Ascending aorta (tissue), 2 donors: ENCODE data around the gene CAPZA1. TPM values are rescaled to one million over a fixed set of nuclear protein-coding genes. Genes with fewer than 3 reads are reported as not detected.
"Not testable (repeated sequence)": the region's sequence is repeated elsewhere in the genome, so short reads cannot be mapped to it uniquely, and the experiment has no call there.

Source experiments
- DNase-seq, 2 donors: peaks; one replicate each; pipeline ENCODE4 v3.0.0-alpha.2; 2019; ENCODE audit warnings: low spot score in 2 of 2
- H3K27ac ChIP-seq, 2 donors: fragments of 200-600 bp; sonication (generic); one replicate each; pipeline ENCODE4 v1.5.1; 2016 to 2017; ENCODE audit warnings: mild to moderate bottlenecking in 1 of 2
- H3K27me3 ChIP-seq: fragments of 200-600 bp; sonication (generic); one replicate; pipeline ENCODE4 v1.5.1; 2017
- H3K36me3 ChIP-seq, 2 donors: fragments of 200-600 bp; sonication (generic); one replicate each; pipeline ENCODE4 v1.5.1; 2016
- H3K4me1 ChIP-seq, 2 donors: fragments of 200-600 bp; sonication (generic); one replicate each; pipeline ENCODE4 v1.5.1; 2016 to 2017; ENCODE audit warnings: mild to moderate bottlenecking in 1 of 2
- H3K4me3 ChIP-seq, 2 donors: fragments of 200-600 bp; sonication (generic); one replicate each; pipeline ENCODE4 v1.5.1; 2016 to 2017; ENCODE audit warnings: mild to moderate bottlenecking in 1 of 2
- H3K9me3 ChIP-seq, 2 donors: fragments of 200-600 bp; sonication (generic); one replicate each; pipeline ENCODE4 v1.5.1; 2016
- CTCF ChIP-seq, 3 experiments: fragments of 200-600 bp in 2 of 3; fragments of 450-650 bp in 1 of 3; sonication (generic) in 2 of 3; IDR thresholded peaks; one replicate each; pipeline ENCODE4 v1.5.1; 2016 to 2019; ENCODE audit warnings: antibody characterized with exemption in 3 of 3, mild to moderate bottlenecking in 1 of 3, moderate library complexity in 1 of 3
- intact Hi-C: fragments of 100-400 bp; cut with DNase I; formaldehyde crosslinking; loops from one replicate; pipeline ENCODE4 v1.15.1; 2023
- total RNA-seq: library from RNA; depleted of rRNA; stranded (reverse); fragments of >200 nt; gene quantifications from one replicate; pipeline ENCODE4 v1.1.0, GENCODE V29; 2016

Gene CAPZA1
- total RNA-seq, 1 donor from 2014 or later, result 53.5 TPM

- no peak for DNase-seq
- TF ChIP-seq CTCF (IDR thresholded peaks at IDR 0.05), result no peak
- H3K27ac ChIP-seq, result no peak overlapping the region
- H3K4me1 ChIP-seq, result peaks cover 0 to 10% of the 10 kb centered on the region in 2 donors
- no peak overlapping the region for H3K4me3 ChIP-seq
- no peaks in the 10 kb centered on the region for H3K36me3 ChIP-seq
- H3K9me3 ChIP-seq, result no peaks in the 10 kb centered on the region
- no peaks in the 10 kb centered on the region for H3K27me3 ChIP-seq
- intact Hi-C loops, result no loop called here
These were observed 14.7 kb downstream of the CAPZA1 start for GRCh38 chr1:112634367-112634766.

- intact Hi-C loops, result no loop called here
- Histone ChIP-seq H3K9me3 (no peaks in the 10 kb centered on the region), H3K27ac (no peak overlapping the region), H3K4me1 (peaks cover 0 to 10% of the 10 kb centered on the region in 2 donors), H3K36me3 (no peaks in the 10 kb centered on the region), H3K27me3 (no peaks in the 10 kb centered on the region), H3K4me3 (no peak overlapping the region)
- TF ChIP-seq CTCF (IDR thresholded peaks at IDR 0.05), result no peak
- no peak for DNase-seq
These were observed 16.4 kb downstream of the CAPZA1 start for GRCh38 chr1:112636056-112636455.

GRCh38 chr1:112636597-112637253 lies 17.1 kb downstream of the CAPZA1 start:
- TF ChIP-seq CTCF (IDR thresholded peaks at IDR 0.05), result no peak
- Histone ChIP-seq H3K4me3 (no peak overlapping the region), H3K27me3 (no peaks in the 10 kb centered on the region), H3K27ac (no peak overlapping the region), H3K4me1 (peaks cover 0 to 10% of the 10 kb centered on the region in 2 donors), H3K9me3 (no peaks in the 10 kb centered on the region), H3K36me3 (no peaks in the 10 kb centered on the region)
- intact Hi-C loops, result no loop called here
- no peak for DNase-seq

- peaks cover 0 to 10% of the 10 kb centered on the region in 2 donors for H3K4me1 ChIP-seq
- H3K27me3 ChIP-seq, result no peaks in the 10 kb centered on the region
- no peaks in the 10 kb centered on the region for H3K9me3 ChIP-seq
- no peak for TF ChIP-seq CTCF (IDR thresholded peaks at IDR 0.05)
- intact Hi-C loops, result no loop called here
- no peak overlapping the region for H3K27ac ChIP-seq
- no peaks in the 10 kb centered on the region for H3K36me3 ChIP-seq
- no peak overlapping the region for H3K4me3 ChIP-seq
- DNase-seq, result no peak
These were observed 17.9 kb downstream of the CAPZA1 start for GRCh38 chr1:112637254-112638109.

- H3K27ac ChIP-seq, result no peak overlapping the region
- TF ChIP-seq CTCF (IDR thresholded peaks at IDR 0.05), result no peak
- no peaks in the 10 kb centered on the region for H3K27me3 ChIP-seq
- DNase-seq, result no peak
- intact Hi-C loops, result no loop called here
- peaks cover 0 to 10% of the 10 kb centered on the region in 2 donors for H3K4me1 ChIP-seq
- H3K4me3 ChIP-seq, result no peak overlapping the region
- H3K9me3 ChIP-seq, result no peaks in the 10 kb centered on the region
- H3K36me3 ChIP-seq, result no peaks in the 10 kb centered on the region
These were observed 18.4 kb downstream of the CAPZA1 start for GRCh38 chr1:112638110-112638428.

GRCh38 chr1:112640437-112640836 lies 20.8 kb downstream of the CAPZA1 start:
- H3K27ac ChIP-seq, intact Hi-C loops, H3K27me3 ChIP-seq, H3K4me3 ChIP-seq, DNase-seq, H3K9me3 ChIP-seq, H3K36me3 ChIP-seq, H3K4me1 ChIP-seq: not testable (repeated sequence)
